A673 (cell line): Measurements from ENCODE around the gene MCM8.

Experiments
- EZH2 ChIP-seq: fragments of 200-600 bp; sonication (generic); IDR thresholded peaks from 2 replicates; pipeline ENCODE4 v1.6.1; 2017; ENCODE audit warnings: borderline replicate concordance, low read depth, mild to moderate bottlenecking, mixed read lengths, antibody characterized with exemption, low read length; ENCODE audit not compliant: poor library complexity, severe bottlenecking
- TF ChIP-seq, protein P1 (sequence below): fragments of 300-800, 200-600 bp; sonication (generic); conservative IDR thresholded peaks from 2 replicates; pipeline ENCODE4 v1.5.1; 2017; ENCODE audit warnings: low read depth, mild to moderate bottlenecking, antibody characterized with exemption, low read length, moderate library complexity, mixed read lengths

DNA sequence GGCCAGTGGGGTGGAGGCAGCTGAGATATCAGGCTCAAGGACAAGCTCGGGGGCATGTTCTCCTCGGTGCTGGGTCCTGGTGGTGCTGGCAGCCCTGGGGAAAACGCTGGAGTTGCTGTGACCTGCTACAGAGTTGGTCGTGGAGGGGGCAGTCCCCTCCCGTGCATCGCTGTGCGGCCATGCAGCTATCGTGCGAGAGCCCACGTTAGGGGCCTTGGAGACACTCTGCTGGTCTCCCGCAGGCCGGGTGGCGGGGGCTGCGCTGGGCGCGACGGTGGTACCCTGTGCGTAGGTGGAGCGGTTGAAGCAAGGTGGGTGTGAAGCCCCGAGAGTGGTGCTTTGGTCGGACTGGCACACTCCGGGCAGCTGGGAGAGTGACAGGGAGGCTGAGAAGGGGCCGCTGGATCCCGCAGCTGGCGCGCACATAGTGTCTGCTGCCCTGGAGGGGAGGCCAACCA is 91.4 kb downstream of the MCM8 start:
- TF ChIP-seq, protein P1, sequence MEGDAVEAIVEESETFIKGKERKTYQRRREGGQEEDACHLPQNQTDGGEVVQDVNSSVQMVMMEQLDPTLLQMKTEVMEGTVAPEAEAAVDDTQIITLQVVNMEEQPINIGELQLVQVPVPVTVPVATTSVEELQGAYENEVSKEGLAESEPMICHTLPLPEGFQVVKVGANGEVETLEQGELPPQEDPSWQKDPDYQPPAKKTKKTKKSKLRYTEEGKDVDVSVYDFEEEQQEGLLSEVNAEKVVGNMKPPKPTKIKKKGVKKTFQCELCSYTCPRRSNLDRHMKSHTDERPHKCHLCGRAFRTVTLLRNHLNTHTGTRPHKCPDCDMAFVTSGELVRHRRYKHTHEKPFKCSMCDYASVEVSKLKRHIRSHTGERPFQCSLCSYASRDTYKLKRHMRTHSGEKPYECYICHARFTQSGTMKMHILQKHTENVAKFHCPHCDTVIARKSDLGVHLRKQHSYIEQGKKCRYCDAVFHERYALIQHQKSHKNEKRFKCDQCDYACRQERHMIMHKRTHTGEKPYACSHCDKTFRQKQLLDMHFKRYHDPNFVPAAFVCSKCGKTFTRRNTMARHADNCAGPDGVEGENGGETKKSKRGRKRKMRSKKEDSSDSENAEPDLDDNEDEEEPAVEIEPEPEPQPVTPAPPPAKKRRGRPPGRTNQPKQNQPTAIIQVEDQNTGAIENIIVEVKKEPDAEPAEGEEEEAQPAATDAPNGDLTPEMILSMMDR, result no peak
- TF ChIP-seq EZH2, result no peak
